ENCODE results near the gene KDM5D. TPM values are rescaled to one million over a fixed set of nuclear protein-coding genes. Genes with fewer than 3 reads are reported as not detected.

The KDM5D gene
- 10 to 100 TPM in 1 of 2 donors, not detected in 1; 37.5 TPM for total RNA-seq

DNA sequence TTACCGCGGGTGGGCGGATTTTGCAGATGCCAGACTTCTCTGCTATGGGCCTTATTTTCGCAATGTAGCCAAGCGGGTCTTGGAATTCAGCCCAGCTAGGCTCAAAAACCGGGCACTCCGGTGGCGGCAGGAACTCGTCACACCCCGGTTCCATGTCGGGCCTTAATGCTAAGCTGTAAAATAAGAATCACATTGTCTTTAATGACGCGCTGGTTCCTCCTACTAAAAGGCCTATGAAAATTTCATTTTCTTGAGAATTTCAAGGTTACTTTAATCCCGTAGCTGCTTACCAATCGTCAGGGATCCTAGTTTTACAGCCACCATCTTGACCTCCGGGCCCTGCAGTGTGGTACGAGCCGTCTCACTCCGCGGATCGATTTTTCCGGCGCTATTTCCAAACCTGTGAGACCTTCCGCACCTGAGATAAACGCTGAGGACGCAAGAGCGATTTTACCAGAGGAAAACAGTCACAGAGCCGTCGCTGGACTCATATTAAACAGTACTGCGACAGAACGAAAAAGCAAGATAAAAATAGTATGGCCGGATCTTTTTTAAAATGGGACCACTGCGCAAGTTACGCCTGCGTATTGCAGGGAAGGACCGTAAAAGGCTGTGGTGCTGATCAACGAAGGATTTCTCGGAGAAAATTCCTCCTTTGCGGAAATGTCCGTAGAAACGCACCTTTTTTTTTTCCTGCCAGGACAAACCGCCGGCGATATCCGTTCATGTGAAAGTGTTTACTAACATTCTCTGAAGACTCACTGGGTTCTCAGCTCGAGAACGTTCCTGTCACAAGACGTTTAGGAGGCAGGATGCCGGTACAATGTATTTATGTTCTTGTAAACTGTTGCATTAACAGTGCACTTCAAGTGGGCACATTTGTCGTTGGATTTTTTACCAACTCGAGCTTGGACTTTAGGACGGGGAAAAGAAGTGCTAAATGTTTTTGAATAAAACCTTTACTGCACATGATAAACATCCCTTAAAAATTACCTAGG is at the start of gene KDM5D:
TSS of gene KDM5D (minus strand) at position 346 of the 998 bp plus-strand sequence. CDS start at position 154, 192 bp downstream.
- ATAC-seq (replicated peaks in 1 of 2), result peak in 1 of 2 donors; percentile 83

DNA sequence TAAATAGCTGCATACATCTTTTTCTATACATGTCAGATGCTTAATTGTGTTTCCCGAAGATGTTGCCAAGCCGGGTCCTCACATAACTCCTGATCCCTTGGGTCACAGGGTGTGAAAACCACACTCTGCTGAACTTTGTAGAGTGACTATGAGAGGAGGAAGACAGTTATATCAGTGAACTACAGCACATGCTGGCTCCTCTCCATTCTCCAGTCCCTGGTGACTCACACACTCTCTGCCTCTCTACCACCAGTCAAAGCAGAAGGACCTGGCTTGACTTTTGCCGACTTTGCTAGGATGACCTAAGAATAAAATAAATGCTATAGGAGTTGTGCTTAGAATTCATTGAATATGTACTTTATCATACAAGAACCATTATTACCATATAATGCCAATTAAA is 23.8 kb upstream of the KDM5D start:
- no peak for ATAC-seq (replicated peaks in 1 of 2)
- H3K9me3 Mint-ChIP-seq, result no peaks in the 10 kb centered on the region

More for the DNA sequence above, at the start of gene KDM5D:
- Mint-ChIP-seq H3K36me3 (ENCODE audit: insufficient read depth in 2 of 2) (peaks cover 0 to 4% of the 10 kb centered on the region in 2 donors), H3K4me3 (peak within 1 kb of the TSS in 1 of 2 donors; percentile 96), H3K27ac (peak within 1 kb of the TSS; percentile 98), H3K27me3 (ENCODE audit: low read depth) (no peaks in the 10 kb centered on the region), H3K9me3 (peaks cover 0 to 2% of the 10 kb centered on the region in 2 donors), H3K4me1 (ENCODE audit: low read depth) (no peaks in the 10 kb centered on the region)
- peak in 1 of 2 donors; percentile 65 for DNase-seq

DNA sequence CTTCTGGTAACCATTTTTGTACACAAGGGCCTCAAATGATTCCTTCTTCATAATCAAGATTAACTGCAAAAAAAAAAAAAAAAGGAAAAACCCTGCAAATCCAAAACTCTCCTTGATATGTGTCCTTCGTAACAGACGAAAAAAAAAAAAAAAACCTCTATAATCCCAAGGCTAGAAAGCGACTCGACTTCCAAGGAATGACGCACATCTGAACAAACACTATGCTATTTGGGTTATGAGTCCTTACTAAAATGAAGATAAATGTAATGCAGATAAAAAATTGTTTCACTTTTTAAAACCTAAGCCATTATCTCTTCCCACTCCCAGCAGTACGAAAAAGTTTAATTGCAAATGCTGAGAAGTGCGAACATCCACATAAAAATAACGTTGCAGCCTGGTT is 1.2 kb downstream of the KDM5D start:
- H3K4me1 Mint-ChIP-seq (ENCODE audit: low read depth), result no peaks in the 10 kb centered on the region
- peak overlapping the region; percentile 98 for H3K27ac Mint-ChIP-seq
- no peaks in the 10 kb centered on the region for H3K27me3 Mint-ChIP-seq (ENCODE audit: low read depth)
- H3K9me3 Mint-ChIP-seq, result no peaks in the 10 kb centered on the region
- peaks cover 0 to 4% of the 10 kb centered on the region in 2 donors for H3K36me3 Mint-ChIP-seq (ENCODE audit: insufficient read depth in 2 of 2)
- DNase-seq (no peak), ATAC-seq (replicated peaks in 1 of 2) (no peak)
- H3K4me3 Mint-ChIP-seq, result peak overlapping the region in 1 of 2 donors; percentile 96

More for the DNA sequence above, 23.8 kb upstream of the KDM5D start:
- Mint-ChIP-seq H3K36me3 (ENCODE audit: insufficient read depth in 2 of 2) (no peaks in the 10 kb centered on the region), H3K27ac (no peak overlapping the region), H3K4me1 (ENCODE audit: low read depth) (no peaks in the 10 kb centered on the region), H3K4me3 (no peak overlapping the region), H3K27me3 (ENCODE audit: low read depth) (no peaks in the 10 kb centered on the region)
- no peak for DNase-seq

DNA sequence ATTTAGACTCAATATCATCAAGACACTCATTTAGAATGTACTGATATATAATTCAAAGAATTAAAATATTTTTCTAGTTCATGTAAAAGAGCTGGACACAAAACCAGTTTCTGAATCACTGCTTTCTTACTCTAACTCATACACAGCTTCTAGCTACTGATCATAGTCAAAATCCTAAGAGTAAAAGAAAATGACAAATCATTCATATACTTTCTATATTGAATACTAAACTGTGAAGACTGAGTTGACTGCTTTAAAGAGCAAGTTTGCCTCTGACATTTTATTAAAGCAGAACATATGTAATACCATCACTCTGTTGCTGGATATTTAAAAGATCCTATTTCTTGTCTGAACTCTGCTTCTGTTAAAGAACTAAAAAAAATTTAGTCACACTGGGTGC is 2.4 kb downstream of the KDM5D start:
- Mint-ChIP-seq H3K27me3 (ENCODE audit: low read depth) (no peaks in the 10 kb centered on the region), H3K4me3 (peak overlapping the region in 1 of 2 donors; percentile 96), H3K27ac (no peak overlapping the region), H3K4me1 (ENCODE audit: low read depth) (no peaks in the 10 kb centered on the region), H3K36me3 (ENCODE audit: insufficient read depth in 2 of 2) (peaks cover 0 to 4% of the 10 kb centered on the region in 2 donors), H3K9me3 (no peaks in the 10 kb centered on the region)
- DNase-seq, result no peak
- ATAC-seq (replicated peaks in 1 of 2), result peak in 1 of 2 donors; percentile 58

DNA sequence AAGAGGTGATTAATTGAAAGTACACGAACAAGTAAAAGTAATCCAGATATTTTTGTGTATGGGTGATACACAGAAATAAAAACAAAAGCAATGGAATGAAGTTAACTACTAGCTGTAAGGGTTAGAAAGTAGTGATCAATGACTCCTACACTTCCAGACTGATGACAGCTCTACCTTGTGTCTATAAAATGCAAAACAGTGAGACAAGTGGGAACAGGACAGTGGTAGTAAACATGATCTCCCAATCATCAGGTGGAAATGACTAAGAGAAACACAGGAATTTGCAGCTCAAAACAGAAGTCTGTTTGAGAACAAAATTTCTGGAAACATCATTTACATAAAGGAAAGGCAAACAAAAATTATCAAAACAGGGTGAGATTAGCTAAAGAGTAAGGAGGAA is 10.1 kb downstream of the KDM5D start:
- no peaks in the 10 kb centered on the region for H3K27me3 Mint-ChIP-seq (ENCODE audit: low read depth)
- H3K27ac Mint-ChIP-seq, result peak overlapping the region; percentile 86
- peaks cover 0 to 4% of the 10 kb centered on the region in 2 donors for H3K36me3 Mint-ChIP-seq (ENCODE audit: insufficient read depth in 2 of 2)

DNA sequence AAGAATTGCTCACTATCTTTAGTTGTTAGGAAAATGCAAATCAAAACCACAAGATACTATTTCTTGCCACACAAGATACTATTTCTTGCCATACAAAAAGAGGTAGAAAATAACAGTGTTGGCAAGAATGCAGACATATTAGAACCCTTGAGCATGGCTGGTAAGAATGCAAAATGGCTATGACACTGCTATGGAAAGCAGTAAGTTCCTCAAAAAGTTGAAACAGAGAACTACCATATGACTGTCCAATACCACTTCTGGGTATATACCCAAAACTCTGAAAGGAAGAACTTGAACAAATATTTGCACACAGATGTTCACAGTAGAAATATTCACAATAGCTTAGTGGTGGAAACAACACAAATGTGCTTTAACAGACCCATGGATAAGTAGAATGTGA is 26.6 kb downstream of the KDM5D start:
- Mint-ChIP-seq H3K27me3 (ENCODE audit: low read depth) (no peaks in the 10 kb centered on the region), H3K9me3 (no peaks in the 10 kb centered on the region), H3K36me3 (ENCODE audit: insufficient read depth in 2 of 2) (peaks cover 0 to 17% of the 10 kb centered on the region in 2 donors), H3K27ac (no peak overlapping the region), H3K4me1 (ENCODE audit: low read depth) (no peaks in the 10 kb centered on the region), H3K4me3 (no peak overlapping the region)
- no peak for ATAC-seq (replicated peaks in 1 of 2)
- no peak for DNase-seq

More for the DNA sequence above, 10.1 kb downstream of the KDM5D start:
- Mint-ChIP-seq H3K9me3 (no peaks in the 10 kb centered on the region), H3K4me1 (ENCODE audit: low read depth) (no peaks in the 10 kb centered on the region), H3K4me3 (no peak overlapping the region)
- DNase-seq, result no peak
- no peak for ATAC-seq (replicated peaks in 1 of 2)

DNA sequence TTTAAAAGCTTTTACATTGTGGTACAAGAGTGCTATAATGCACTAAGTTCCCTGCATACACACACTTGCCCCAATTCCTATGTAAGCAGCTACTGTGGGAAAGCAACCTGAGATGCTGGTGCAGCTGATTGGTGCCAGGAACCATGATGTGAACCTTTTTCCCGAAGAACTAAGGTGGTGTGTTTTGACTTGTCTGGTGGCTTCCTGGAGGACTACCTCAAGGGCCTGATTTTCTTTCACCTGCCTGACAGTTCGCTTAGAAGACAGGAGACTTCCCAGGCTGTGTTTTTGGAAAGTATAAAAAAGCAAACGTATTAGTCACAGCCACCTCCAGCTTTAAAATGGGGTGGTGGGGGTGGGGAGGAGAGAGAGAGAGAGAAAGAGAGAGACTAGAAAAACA is 27.4 kb downstream of the KDM5D start:
- Mint-ChIP-seq H3K9me3 (no peaks in the 10 kb centered on the region), H3K36me3 (ENCODE audit: insufficient read depth in 2 of 2) (peaks cover 0 to 15% of the 10 kb centered on the region in 2 donors), H3K27me3 (ENCODE audit: low read depth) (no peaks in the 10 kb centered on the region), H3K27ac (no peak overlapping the region), H3K4me1 (ENCODE audit: low read depth) (no peaks in the 10 kb centered on the region), H3K4me3 (no peak overlapping the region)
- no peak for DNase-seq
- ATAC-seq (replicated peaks in 1 of 2), result no peak

DNA sequence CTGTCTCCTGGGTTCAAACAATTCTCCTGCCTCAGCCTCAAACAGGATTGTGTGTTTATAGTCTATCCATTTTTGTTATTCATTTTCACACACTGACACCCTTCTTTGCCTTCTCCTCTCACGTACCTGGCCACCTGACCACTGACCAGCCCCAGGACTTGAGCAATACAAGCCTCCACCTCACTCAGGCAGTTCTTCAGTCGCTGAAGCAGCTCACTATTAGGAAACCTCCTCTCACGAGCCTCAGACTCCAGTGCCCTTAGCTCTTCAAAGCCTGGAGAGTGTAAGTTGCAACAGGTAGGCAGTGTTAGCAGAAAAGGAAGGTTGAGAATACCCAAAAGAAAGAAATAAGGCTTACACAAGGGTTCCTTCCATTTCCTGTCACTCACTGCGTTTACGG is 29.3 kb downstream of the KDM5D start:
- Mint-ChIP-seq H3K27me3 (ENCODE audit: low read depth) (no peaks in the 10 kb centered on the region), H3K4me3 (no peak overlapping the region), H3K36me3 (ENCODE audit: insufficient read depth in 2 of 2) (peaks cover 0 to 10% of the 10 kb centered on the region in 2 donors), H3K9me3 (no peaks in the 10 kb centered on the region), H3K27ac (no peak overlapping the region), H3K4me1 (ENCODE audit: low read depth) (no peaks in the 10 kb centered on the region)
- ATAC-seq (replicated peaks in 1 of 2), result no peak
- DNase-seq, result no peak

DNA sequence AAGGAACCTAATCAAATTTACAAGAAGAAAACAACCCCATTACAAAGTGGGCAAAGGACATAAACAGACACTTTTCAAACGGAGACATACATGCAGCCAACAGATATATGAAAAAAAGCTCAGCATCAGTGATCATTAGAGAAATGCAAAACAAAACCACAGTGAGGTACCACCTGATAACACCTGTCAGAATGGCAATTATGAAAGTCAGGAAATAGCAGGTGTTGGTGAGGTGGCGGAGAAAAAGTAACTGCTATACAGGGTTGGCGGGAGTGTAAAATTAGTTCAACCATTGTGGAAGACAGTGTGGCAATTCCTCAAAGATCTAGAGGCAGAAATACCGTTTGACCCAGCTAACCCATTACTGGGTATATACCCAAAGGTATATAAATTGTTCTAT is 31.1 kb downstream of the KDM5D start:
- Mint-ChIP-seq H3K27ac (no peak overlapping the region), H3K9me3 (no peaks in the 10 kb centered on the region), H3K27me3 (ENCODE audit: low read depth) (no peaks in the 10 kb centered on the region), H3K4me1 (ENCODE audit: low read depth) (no peaks in the 10 kb centered on the region), H3K4me3 (no peak overlapping the region), H3K36me3 (ENCODE audit: insufficient read depth in 2 of 2) (peaks cover 0 to 10% of the 10 kb centered on the region in 2 donors)
- ATAC-seq (replicated peaks in 1 of 2), result no peak
- no peak for DNase-seq

DNA sequence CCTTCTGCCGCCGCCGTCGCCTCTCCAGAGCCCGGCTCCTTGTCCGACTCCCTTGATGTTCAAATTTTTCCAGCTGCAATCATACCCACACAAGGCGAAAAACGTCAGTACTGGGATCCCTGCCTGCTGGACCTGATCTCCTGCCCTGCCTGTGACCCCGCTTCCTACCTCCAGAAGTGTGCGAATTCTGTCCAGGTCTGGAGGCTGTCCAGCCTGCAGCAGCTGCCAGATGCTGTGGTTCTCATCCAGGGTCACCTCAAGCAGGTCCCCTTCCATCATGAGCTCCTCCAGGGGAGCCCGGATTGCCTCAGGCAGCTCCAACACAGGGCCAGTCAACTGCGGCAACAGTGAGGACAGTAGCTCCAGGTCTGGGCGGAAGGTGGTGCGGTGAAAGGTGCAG is 38.3 kb downstream of the KDM5D start:
- Mint-ChIP-seq H3K4me1 (ENCODE audit: low read depth) (no peaks in the 10 kb centered on the region), H3K4me3 (no peak overlapping the region), H3K27me3 (ENCODE audit: low read depth) (no peaks in the 10 kb centered on the region), H3K9me3 (no peaks in the 10 kb centered on the region), H3K27ac (no peak overlapping the region), H3K36me3 (ENCODE audit: insufficient read depth in 2 of 2) (peaks cover 0 to 17% of the 10 kb centered on the region in 2 donors)
- ATAC-seq (replicated peaks in 1 of 2), result no peak
- DNase-seq, result no peak

DNA sequence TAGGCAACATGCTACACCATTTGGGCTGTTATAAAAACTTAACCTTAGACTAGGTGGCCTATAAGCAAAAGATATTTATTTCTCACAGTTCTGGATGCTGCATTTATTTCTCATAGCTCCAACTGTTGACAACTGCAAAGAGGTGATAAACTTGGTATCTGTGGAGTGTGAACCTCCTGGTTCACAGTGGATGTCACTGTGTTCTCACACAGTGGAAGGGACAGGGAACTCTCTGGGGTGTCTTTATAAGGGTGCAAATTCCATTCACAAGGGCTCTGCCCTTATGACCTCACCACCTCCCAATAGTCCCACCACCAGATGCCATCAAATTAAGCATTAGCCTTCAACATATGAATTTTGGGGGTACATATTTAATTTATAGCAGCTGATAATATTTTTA is 46.0 kb downstream of the KDM5D start:
- no peaks in the 10 kb centered on the region for H3K4me1 Mint-ChIP-seq (ENCODE audit: low read depth)
- H3K4me3 Mint-ChIP-seq, result no peak overlapping the region
- no peak overlapping the region for H3K27ac Mint-ChIP-seq
- H3K36me3 Mint-ChIP-seq (ENCODE audit: insufficient read depth in 2 of 2), result peaks cover 0 to 32% of the 10 kb centered on the region in 2 donors
- H3K9me3 Mint-ChIP-seq, result peaks cover 0 to 8% of the 10 kb centered on the region in 2 donors
- ATAC-seq (replicated peaks in 1 of 2) (no peak), DNase-seq (no peak)
- no peaks in the 10 kb centered on the region for H3K27me3 Mint-ChIP-seq (ENCODE audit: low read depth)

DNA sequence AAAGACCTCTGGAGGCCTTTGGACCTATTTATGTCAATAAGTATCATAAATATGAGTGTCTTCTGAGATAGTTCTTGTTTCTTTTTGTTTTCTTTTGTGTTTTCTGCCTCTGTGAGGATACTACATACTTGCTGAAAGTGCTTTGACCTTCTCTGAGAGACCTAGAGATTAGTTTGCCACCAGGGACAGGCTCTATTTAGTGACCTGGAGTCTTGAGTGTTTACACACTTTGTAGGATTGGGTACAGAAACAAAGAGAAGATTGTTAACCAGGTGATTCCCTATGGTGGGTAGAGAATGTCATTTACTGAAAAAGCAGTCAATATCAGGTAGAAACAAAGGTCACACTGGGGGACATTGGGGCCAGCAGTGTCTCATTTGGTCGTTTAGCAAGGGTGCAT is 63.7 kb downstream of the KDM5D start:
- Mint-ChIP-seq H3K36me3 (ENCODE audit: insufficient read depth in 2 of 2) (peaks cover 0 to 2% of the 10 kb centered on the region in 2 donors), H3K9me3 (peaks cover 0 to 4% of the 10 kb centered on the region in 2 donors), H3K27me3 (ENCODE audit: low read depth) (no peaks in the 10 kb centered on the region), H3K27ac (no peak overlapping the region), H3K4me1 (ENCODE audit: low read depth) (no peaks in the 10 kb centered on the region), H3K4me3 (no peak overlapping the region)
- ATAC-seq (replicated peaks in 1 of 2), result no peak
- DNase-seq, result no peak

Measured in activated T-cell treated with anti-CD3 and anti-CD28 coated beads, Interleukin-2, amount 50 U/mL, for 72 hours (primary cell).